SK-N-SH (cell line): ENCODE measurements around the gene GGT5. TPM values are rescaled to one million over a fixed set of nuclear protein-coding genes. Genes with fewer than 3 reads are reported as not detected.
"Not testable (repeated sequence)": the region's sequence is repeated elsewhere in the genome, so short reads cannot be mapped to it uniquely, and the experiment has no call there.

ENCODE experiments used
- CTCF ChIA-PET: fragments of 300-600, 350-600 bp; formaldehyde crosslinking; extraction: SDS; loops from one replicate; lab custom pipeline; 2021; lab: Yijun Ruan, JAX
- POLR2A ChIA-PET: fragments of 350-600 bp; sonication (Branson Sonifier 250); formaldehyde crosslinking; extraction: SDS; loops from one replicate; lab custom pipeline; 2020; ENCODE audit warnings: antibody characterized with exemption, inconsistent platforms; lab: Yijun Ruan, JAX
- DNase-seq: peaks from one replicate; pipeline ENCODE4 v3.0.0; 2012
- H2AFZ ChIP-seq: fragments of 200-600 bp; sonication (generic); 2 replicates; pipeline ENCODE4 v1.8.1; 2016; ENCODE audit warnings: antibody characterized with exemption, mild to moderate bottlenecking, low read depth
- H3F3A ChIP-seq: fragments of 200-600 bp; sonication (generic); replicated peaks from 2 replicates; pipeline ENCODE3; 2016; ENCODE audit warnings: antibody characterized with exemption, mild to moderate bottlenecking; ENCODE audit not compliant: insufficient read depth
- H3K27ac ChIP-seq, 2 experiments: fragments of 200-500 bp in 1 of 2; fragments of 200-600 bp in 1 of 2; sonication (Bioruptor generic) in 1 of 2; sonication (generic), shearing (Covaris generic) in 1 of 2; 2 replicates each; pipeline versions ENCODE4 v1.5.1 to v1.6.1; 2014 to 2016; ENCODE audit warnings: low read depth in 2 of 2, inconsistent platforms in 1 of 2, low read length in 1 of 2, mild to moderate bottlenecking in 1 of 2, mixed read lengths in 1 of 2
- H3K27me3 ChIP-seq: fragments of 200-600 bp; sonication (generic), shearing (Covaris generic); 2 replicates; pipeline ENCODE4 v1.6.1; 2016; ENCODE audit warnings: mixed run types; ENCODE audit not compliant: insufficient read depth
- H3K36me3 ChIP-seq, 2 experiments: fragments of 200-500 bp in 1 of 2; fragments of 200-600 bp in 1 of 2; sonication (Bioruptor generic) in 1 of 2; sonication (generic) in 1 of 2; replicated peaks in 1 of 2; 2 replicates each; pipeline versions ENCODE3 to v1.5.1; 2014 to 2016; ENCODE audit warnings: low read length in 1 of 2, mild to moderate bottlenecking in 1 of 2; ENCODE audit not compliant: insufficient read depth in 2 of 2, control insufficient read depth in 1 of 2
- H3K4me1 ChIP-seq, 2 experiments: fragments of 200-500 bp in 1 of 2; fragments of 200-600 bp in 1 of 2; sonication (Bioruptor generic) in 1 of 2; sonication (generic), shearing (Covaris generic) in 1 of 2; 2 replicates each; pipeline versions ENCODE4 v1.5.1 to v1.6.1; 2014 to 2016; ENCODE audit warnings: low read depth in 1 of 2, low read length in 1 of 2, mixed run types in 1 of 2; ENCODE audit not compliant: insufficient read depth in 2 of 2, control insufficient read depth in 1 of 2
- H3K4me2 ChIP-seq: fragments of 200-600 bp; sonication (generic), shearing (Covaris generic); 2 replicates; pipeline ENCODE4 v1.6.1; 2017; ENCODE audit warnings: mixed run types
- H3K4me3 ChIP-seq, 2 experiments: fragments of 200-500 bp in 1 of 2; fragments of 200-600 bp in 1 of 2; sonication (Bioruptor generic) in 1 of 2; sonication (generic), shearing (Covaris generic) in 1 of 2; 2 replicates each; pipeline versions ENCODE4 v1.5.1 to v1.8.1; 2014 to 2016; ENCODE audit warnings: low read depth in 2 of 2, inconsistent platforms in 1 of 2, low read length in 1 of 2, mild to moderate bottlenecking in 1 of 2, mixed read lengths in 1 of 2, moderate library complexity in 1 of 2
- H3K79me2 ChIP-seq: fragments of 200-600 bp; sonication (generic); 2 replicates; pipeline ENCODE4 v1.8.1; 2017; ENCODE audit warnings: mild to moderate bottlenecking; ENCODE audit not compliant: insufficient read depth
- H3K9ac ChIP-seq: fragments of 200-600 bp; sonication (generic); 2 replicates; pipeline ENCODE4 v1.6.1; 2017; ENCODE audit warnings: mixed run types
- H3K9me2 ChIP-seq: fragments of 200-600 bp; sonication (generic); 2 replicates; pipeline ENCODE4 v1.6.1; 2017; ENCODE audit warnings: mixed run types
- H3K9me3 ChIP-seq: fragments of 200-600 bp; sonication (generic); 2 replicates; pipeline ENCODE4 v1.6.1; 2017; ENCODE audit warnings: mixed run types, mild to moderate bottlenecking, moderate library complexity
- H4K20me1 ChIP-seq: fragments of 200-600 bp; sonication (generic); 2 replicates; pipeline ENCODE4 v1.6.1; 2017; ENCODE audit warnings: mild to moderate bottlenecking, mixed run types; ENCODE audit not compliant: insufficient read depth
- CHD2 ChIP-seq: fragments of 150-350 bp; IDR thresholded peaks from 2 replicates; pipeline ENCODE4 v1.6.1; 2018; ENCODE audit warnings: low read length; ENCODE audit not compliant: partially characterized antibody
- CTCF ChIP-seq: fragments of 200-600 bp; sonication (generic); IDR thresholded peaks from 2 replicates; pipeline ENCODE4 v1.6.1; 2017; ENCODE audit warnings: antibody characterized with exemption, mild to moderate bottlenecking, moderate library complexity
- ELF1 ChIP-seq: IDR thresholded peaks from 2 replicates; pipeline ENCODE4 v1.4.0; 2012
- FOXJ3 ChIP-seq: sonication (generic); formaldehyde crosslinking; IDR thresholded peaks from 2 replicates; pipeline ENCODE4 v1.5.1; 2020; ENCODE audit warnings: mild to moderate bottlenecking, missing genetic modification reagents
- GABPA ChIP-seq: IDR thresholded peaks from 2 replicates; pipeline ENCODE4 v1.4.0; 2012; ENCODE audit warnings: low read depth, mild to moderate bottlenecking
- GATA2 ChIP-seq: sonication (generic); formaldehyde crosslinking; IDR thresholded peaks from 2 replicates; pipeline ENCODE4 v1.5.0; 2020; ENCODE audit warnings: mild to moderate bottlenecking, missing genetic modification reagents
- IRF3 ChIP-seq: fragments of 150-350 bp; IDR thresholded peaks from 2 replicates; pipeline ENCODE4 v1.6.1; 2016; ENCODE audit warnings: mild to moderate bottlenecking, low read depth, low read length
- JUND ChIP-seq: IDR thresholded peaks from 2 replicates; pipeline ENCODE4 v1.4.0; 2012
- MEF2A ChIP-seq: IDR thresholded peaks from 2 replicates; pipeline ENCODE4 v1.4.0; 2012; ENCODE audit warnings: low read depth, borderline replicate concordance
- NFIC ChIP-seq: IDR thresholded peaks from 2 replicates; pipeline ENCODE4 v1.4.0; 2012; ENCODE audit warnings: borderline replicate concordance
- NRF1 ChIP-seq: IDR thresholded peaks from 2 replicates; pipeline ENCODE4 v1.6.1; 2012; ENCODE audit warnings: low read depth, mild to moderate bottlenecking, low read length
- POLR2AphosphoS5 ChIP-seq: IDR thresholded peaks from 2 replicates; pipeline ENCODE4 v1.6.1; 2012; ENCODE audit warnings: low read depth, low read length
- SIN3A ChIP-seq: IDR thresholded peaks from 2 replicates; pipeline ENCODE4 v1.6.1; 2012; ENCODE audit warnings: low read depth, mild to moderate bottlenecking, low read length, moderate library complexity, borderline replicate concordance
- TAF1 ChIP-seq: IDR thresholded peaks from 2 replicates; pipeline ENCODE4 v1.6.1; 2012; ENCODE audit warnings: low read depth, mild to moderate bottlenecking, low read length, moderate library complexity, borderline replicate concordance
- TEAD4 ChIP-seq: IDR thresholded peaks from 2 replicates; pipeline ENCODE4 v1.4.0; 2012; ENCODE audit warnings: mild to moderate bottlenecking, borderline replicate concordance; ENCODE audit not compliant: insufficient read depth
- USF2 ChIP-seq: fragments of 150-350 bp; IDR thresholded peaks from 2 replicates; pipeline ENCODE4 v1.6.1; 2017; ENCODE audit warnings: antibody characterized with exemption, low read length, low read depth, borderline replicate concordance
- YY1 ChIP-seq: IDR thresholded peaks from 2 replicates; pipeline ENCODE4 v1.4.0; 2012; ENCODE audit warnings: low read depth, mild to moderate bottlenecking
- ZBTB33 ChIP-seq: IDR thresholded peaks from 2 replicates; pipeline ENCODE4 v1.4.0; 2012; ENCODE audit warnings: low read depth, borderline replicate concordance
- WGBS: methylation state at CpG from one replicate; pipeline ENCODE4 v1.1.6; 2017; ENCODE audit warnings: low lambda C conversion rate; 5-methylcytosine and 5-hydroxymethylcytosine counted together
- polyA plus RNA-seq, 3 experiments: library from polyadenylated mRNA; depleted of rRNA; stranded (reverse); fragments of >200 nt; gene quantifications; 2 replicates each; pipeline ENCODE4 v1.2.3, GENCODE V29; 2012
- TF ChIP-seq, protein P1 (sequence below): IDR thresholded peaks from 2 replicates; pipeline ENCODE4; 2012

Gene GGT5
- polyA plus RNA-seq, 1 of the 3 experiments (the other 2 are of a cell fraction), result 4.6 TPM

DNA sequence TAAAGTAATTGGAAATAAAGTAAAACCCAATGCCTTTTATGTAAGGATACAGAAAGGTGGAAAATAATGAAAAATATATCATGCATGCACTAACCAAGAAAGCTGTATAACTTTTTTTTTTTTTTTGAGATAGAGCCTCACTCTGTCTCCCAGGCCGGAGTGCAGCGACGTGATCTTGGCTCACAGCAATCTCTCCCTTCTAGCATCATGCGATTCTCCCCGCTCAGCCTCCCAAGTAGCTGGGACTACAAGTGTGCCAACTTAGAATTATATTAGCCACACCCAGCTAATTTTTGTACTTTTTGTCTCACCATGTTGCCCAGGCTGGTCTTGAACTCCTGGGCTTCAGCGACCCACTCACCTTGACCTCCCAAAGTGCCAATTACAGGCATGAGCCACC, 4.5 kb downstream of the GGT5 start:
- H3K79me2 ChIP-seq, result no peaks in the 10 kb centered on the region
- WGBS, result 96% methylated on average over 6 of the region's 6 CpGs
- H3K9ac ChIP-seq, result no peak overlapping the region
- no peaks in the 10 kb centered on the region for H4K20me1 ChIP-seq
- H3K4me2 ChIP-seq, result no peak overlapping the region
- H3F3A ChIP-seq, result peaks cover 3% of the 10 kb centered on the region
- H2AFZ ChIP-seq, result no peak overlapping the region
- no peaks in the 10 kb centered on the region for H3K36me3 ChIP-seq
- TF ChIP-seq ELF1 (no peak), CTCF (no peak), GABPA (no peak), FOXJ3 (CRISPR knock-in tag) (no peak), TEAD4 (no peak), NFIC (no peak), JUND (no peak), USF2 (no peak), SIN3A (no peak), GATA2 (no peak), TAF1 (no peak), POLR2AphosphoS5 (no peak), YY1 (no peak), MEF2A (no peak), IRF3 (no peak), CHD2 (no peak), ZBTB33 (no peak), NRF1 (no peak)
- TF ChIP-seq, protein P1, sequence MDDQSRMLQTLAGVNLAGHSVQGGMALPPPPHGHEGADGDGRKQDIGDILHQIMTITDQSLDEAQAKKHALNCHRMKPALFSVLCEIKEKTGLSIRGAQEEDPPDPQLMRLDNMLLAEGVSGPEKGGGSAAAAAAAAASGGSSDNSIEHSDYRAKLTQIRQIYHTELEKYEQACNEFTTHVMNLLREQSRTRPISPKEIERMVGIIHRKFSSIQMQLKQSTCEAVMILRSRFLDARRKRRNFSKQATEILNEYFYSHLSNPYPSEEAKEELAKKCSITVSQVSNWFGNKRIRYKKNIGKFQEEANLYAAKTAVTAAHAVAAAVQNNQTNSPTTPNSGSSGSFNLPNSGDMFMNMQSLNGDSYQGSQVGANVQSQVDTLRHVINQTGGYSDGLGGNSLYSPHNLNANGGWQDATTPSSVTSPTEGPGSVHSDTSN, result no peak
- TF ChIP-seq, all 33 proteins: peak for 0
- DNase-seq, result no peak
- Histone ChIP-seq H3K27ac (no peak overlapping the region), H3K9me2 (no peaks in the 10 kb centered on the region), H3K4me1 (peaks cover 20 to 34% of the 10 kb centered on the region in 2 experiments; a peak in 3 of 4 replicates), H3K27me3 (no peaks in the 10 kb centered on the region), H3K9me3 (no peaks in the 10 kb centered on the region), H3K4me3 (no peak overlapping the region)
- CTCF ChIA-PET, result interaction anchor here (1.1 to 2.8 kb wide), 4 partner anchors 8 to 281 kb away, joined by 3 to 10 read pairs (median 3); no protein-coding TSS in a partner anchor
- POLR2A ChIA-PET, result no interaction called here

- H3K9ac ChIP-seq, POLR2A ChIA-PET, H3F3A ChIP-seq, H3K9me2 ChIP-seq, DNase-seq, H3K4me3 ChIP-seq, H3K4me2 ChIP-seq, H4K20me1 ChIP-seq, H3K79me2 ChIP-seq, H3K9me3 ChIP-seq, H3K27ac ChIP-seq, H2AFZ ChIP-seq, H3K27me3 ChIP-seq, H3K36me3 ChIP-seq: not testable (repeated sequence)
- H3K4me1 ChIP-seq, result peaks cover 10 to 16% of the 10 kb centered on the region in 2 experiments; a peak in 3 of 4 replicates
- CTCF ChIA-PET, result interaction anchor here (1.8 kb wide), 1 partner anchor 49 kb away, joined by 11 read pairs; no protein-coding TSS in a partner anchor
- WGBS, result 94% methylated on average over 13 of the region's 13 CpGs
Observed at GRCh38 chr22:24238101-24238694, 6.7 kb downstream of the GGT5 start.
